Non-pigmented ciliary epithelial cell (primary cell): ENCODE results near the gene LOXHD1.

ENCODE experiments used
- DNase-seq: peaks from one replicate; pipeline ENCODE4 v3.0.0-alpha.2; 2010; ENCODE audit warnings: low read depth

Gene LOXHD1

GRCh38 chr18:46445522-46446313, 211.3 kb downstream of the LOXHD1 start:
- DNase-seq = no peak

- DNase-seq = no peak
These were observed 218.0 kb downstream of the LOXHD1 start for GRCh38 chr18:46439037-46439436.

GRCh38 chr18:46437061-46437460, 220.0 kb downstream of the LOXHD1 start:
- DNase-seq = no peak

GRCh38 chr18:46436621-46437020, 220.4 kb downstream of the LOXHD1 start:
- no peak for DNase-seq

- no peak for DNase-seq
These were observed 222.0 kb downstream of the LOXHD1 start for GRCh38 chr18:46435031-46435430.

- no peak for DNase-seq
These were observed 222.4 kb downstream of the LOXHD1 start for GRCh38 chr18:46434629-46435028.

- no peak for DNase-seq
These were observed 223.7 kb downstream of the LOXHD1 start for GRCh38 chr18:46433121-46433826.

- DNase-seq = no peak
These were observed 225.4 kb downstream of the LOXHD1 start for GRCh38 chr18:46431522-46432171.

- no peak for DNase-seq
These were observed 227.3 kb downstream of the LOXHD1 start for GRCh38 chr18:46429649-46430224.

- no peak for DNase-seq
These were observed 227.9 kb downstream of the LOXHD1 start for GRCh38 chr18:46429130-46429529.

- no peak for DNase-seq
These were observed 228.7 kb downstream of the LOXHD1 start for GRCh38 chr18:46428368-46428767.

GRCh38 chr18:46427216-46427995, 229.6 kb downstream of the LOXHD1 start:
- DNase-seq = no peak
